GM18519 (cell line): ENCODE data around the gene FAF2.
"Not testable (repeated sequence)": the region's sequence is repeated elsewhere in the genome, so short reads cannot be mapped to it uniquely, and the experiment has no call there.

ENCODE experiments used
- ATAC-seq: cut with Tn5 transposase; IDR thresholded peaks from one replicate; pipeline ENCODE4 v1.9.1; 2021; ENCODE audit warnings: mild to moderate bottlenecking, moderate library complexity; ENCODE audit not compliant: unreplicated experiment, low FRiP score

Gene FAF2

DNA sequence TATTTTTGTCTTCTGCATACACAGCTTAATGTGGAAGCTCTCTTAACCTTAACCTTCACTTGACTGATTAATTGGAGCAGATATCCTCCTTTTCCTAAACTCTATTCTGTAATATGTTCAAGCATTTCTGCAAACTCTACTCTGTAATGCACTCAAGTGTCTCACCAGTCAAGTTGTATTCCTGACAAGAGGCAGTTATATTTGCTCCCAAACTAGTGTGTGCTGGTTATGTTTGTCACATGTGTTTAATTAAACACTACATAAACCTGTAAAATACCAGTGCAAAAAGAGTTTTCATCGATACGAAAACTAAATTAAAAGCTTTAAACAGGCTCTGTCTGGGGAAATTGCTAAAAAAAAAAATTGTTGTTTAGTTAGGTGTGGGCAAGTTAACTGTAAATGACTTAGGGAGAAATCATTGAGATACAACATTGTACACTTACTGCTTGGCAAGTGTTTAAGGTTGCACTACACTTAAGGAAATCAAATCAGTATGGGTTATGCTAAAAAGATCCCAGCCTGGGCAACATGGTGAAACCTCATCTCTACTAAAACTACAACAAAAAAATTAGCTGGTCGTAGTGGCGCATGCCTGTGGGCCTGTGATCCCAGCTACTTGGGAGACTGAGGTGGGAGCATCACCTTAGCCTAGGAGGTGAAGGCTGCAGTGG, 6.7 kb downstream of the FAF2 start:
- ATAC-seq = no peak

DNA sequence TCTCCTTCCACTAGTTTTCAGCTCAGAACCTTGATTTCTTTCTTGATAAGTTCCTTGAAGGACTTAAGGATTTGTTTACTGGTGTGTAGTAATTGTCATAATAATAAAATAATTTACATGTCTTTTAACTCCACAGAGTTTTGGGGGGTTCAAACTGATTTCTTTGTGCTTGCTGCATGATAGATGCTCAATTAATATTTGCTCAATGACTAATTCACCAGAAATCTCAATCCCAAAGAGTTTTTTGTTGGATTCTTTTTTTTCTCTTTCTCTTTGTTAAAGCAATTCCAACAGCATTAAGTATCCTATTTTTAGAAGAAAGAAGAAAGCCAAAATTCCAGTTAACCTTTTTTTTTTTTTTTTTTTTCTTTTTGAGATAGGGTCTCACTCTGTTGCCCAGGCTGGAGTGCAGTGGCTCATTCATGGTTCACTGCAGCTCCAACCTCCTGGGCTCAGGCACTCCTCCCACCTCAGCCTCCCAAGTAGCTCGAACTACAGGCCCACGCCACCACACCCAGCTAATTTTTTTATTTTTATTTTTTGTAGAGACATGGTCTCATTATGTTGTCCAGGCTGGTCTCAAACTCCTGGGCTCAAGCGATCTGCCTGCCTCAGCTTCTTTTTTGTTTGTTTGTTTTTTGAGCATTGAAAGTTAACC, 10.8 kb downstream of the FAF2 start:
- no peak for ATAC-seq

DNA sequence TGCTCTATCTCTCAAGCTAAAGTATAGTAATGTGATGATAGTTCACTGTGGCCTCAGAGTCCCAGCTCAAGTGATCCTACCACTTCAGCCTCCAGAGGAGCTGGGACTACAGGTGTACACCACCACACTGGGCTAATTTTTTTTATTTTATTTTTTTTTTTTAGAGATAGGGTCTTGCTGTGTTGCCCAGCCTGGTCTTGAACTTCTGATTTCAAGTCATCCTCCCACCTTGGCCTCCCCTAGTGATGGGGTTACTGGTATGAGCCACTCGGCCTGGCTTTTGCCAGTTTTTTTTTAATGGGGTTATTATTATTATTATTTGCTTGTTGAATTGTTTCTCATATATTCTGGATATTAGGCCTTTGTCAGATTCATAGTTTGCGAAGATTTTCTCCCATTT, 13.2 kb downstream of the FAF2 start:
- ATAC-seq = no peak

DNA sequence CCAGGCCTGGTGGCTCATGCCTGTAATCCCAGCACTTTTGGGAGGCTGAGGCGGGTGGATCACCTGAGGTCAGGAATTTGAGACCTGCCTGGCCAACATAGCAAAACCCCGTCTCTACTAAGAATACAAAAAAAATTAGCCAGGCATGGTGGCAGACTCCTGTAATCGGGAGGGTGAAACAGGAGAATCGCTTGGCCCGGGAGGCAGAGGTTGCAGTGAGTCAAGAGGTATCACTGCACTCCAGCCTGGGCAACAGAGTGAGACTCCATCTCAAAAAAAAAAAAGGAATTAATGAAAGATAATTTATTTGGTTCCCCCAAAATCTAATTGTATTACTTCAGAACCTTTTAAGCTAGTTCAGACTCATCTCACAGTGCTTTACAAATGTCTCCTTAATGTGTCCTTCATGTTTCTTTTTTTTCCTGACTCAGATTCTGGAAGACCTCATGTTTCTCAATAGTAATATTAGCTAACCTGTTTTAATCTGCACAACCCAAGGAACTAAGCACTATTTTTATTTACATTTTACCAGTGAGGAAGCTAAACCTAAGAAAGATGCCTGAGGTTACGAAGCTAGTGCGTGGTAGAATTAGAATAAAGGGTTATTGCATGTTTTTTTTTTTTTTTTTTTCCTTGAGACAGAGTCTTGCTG, 15.1 kb downstream of the FAF2 start:
- no peak for ATAC-seq

DNA sequence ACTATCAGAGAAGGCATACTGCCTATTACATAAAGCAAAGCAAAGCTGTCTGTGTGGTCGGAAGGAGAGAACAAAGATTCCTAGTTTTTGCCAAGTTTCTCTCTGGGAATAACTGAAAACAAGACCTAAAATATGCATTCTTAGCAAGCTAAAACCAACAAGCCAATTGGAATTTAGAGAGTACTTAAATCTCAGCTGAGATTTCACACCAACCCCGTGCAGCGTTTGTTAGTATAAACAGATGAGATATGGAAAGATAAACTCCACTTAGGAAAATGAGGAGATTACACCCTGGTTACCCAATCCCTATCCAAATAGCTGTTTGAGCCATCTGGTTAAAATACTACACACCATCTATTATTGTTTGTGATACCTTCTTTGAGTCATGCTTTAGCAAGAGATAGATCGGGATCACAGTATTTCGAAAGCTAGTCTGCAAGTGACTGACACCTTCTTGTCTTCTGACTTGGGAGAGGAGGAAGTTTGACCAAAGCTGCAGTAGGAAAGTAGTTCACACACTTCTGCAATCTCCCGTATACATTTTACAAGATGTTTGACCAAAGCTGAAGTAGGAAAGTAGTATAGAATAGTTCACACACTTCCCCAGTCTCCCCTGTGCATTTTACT, 18.2 kb downstream of the FAF2 start:
- no peak for ATAC-seq

DNA sequence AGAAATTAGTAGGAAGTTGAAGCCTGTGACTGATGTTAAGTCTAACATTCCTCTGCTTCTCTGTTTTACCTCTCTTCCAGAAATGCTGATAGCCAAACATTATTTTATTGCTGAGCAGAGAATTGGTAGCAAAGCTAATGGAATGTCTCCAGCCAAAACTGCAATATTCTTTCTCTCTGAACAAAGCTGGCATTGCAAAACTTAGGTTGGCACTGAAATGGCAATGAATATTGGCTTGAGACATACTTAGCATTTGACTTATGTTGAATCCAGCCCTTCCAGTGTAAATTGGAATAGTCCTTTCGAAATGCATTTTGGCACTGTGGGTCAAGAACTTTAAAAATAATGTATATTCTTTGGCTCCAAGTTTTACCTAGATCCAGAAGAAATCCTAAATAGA, 21.1 kb downstream of the FAF2 start:
- ATAC-seq = no peak

DNA sequence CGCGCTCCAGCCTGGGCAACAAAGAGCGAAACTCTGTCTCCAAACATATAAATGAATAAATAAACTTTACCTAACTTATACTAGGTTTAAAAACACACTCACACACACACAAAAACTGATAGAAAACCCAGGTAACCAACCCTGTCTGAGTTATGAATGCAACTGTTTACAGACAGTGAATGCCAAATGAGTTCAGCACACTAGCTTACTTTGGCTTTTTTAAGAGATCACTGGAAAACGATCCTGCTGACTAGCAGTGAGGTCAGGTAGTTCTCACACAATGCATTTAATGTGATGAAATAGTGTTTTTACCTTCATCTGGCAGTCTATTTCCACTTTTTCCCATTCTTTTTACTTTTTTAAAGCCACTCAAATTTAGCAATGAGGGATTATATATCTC, 22.4 kb downstream of the FAF2 start:
- no peak for ATAC-seq

DNA sequence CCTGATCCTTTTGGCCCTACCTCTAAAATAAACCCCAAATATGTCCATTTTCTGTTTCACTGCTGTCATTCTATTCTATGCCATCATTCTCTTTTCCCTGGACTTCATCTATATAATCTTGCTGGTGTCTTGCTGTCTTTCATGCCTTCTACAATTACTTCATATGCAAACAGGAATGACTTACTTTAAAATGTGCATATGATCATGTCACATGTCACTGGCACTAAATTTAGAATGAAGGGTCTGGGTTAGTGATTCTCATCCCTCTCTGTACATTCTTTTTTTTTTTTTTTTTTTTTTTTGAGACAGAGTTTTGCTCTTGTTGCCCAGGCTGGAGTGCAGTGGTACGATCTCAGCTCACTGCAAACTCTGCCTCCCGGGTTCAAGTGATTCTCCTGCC, 22.9 kb downstream of the FAF2 start:
- no peak for ATAC-seq

DNA sequence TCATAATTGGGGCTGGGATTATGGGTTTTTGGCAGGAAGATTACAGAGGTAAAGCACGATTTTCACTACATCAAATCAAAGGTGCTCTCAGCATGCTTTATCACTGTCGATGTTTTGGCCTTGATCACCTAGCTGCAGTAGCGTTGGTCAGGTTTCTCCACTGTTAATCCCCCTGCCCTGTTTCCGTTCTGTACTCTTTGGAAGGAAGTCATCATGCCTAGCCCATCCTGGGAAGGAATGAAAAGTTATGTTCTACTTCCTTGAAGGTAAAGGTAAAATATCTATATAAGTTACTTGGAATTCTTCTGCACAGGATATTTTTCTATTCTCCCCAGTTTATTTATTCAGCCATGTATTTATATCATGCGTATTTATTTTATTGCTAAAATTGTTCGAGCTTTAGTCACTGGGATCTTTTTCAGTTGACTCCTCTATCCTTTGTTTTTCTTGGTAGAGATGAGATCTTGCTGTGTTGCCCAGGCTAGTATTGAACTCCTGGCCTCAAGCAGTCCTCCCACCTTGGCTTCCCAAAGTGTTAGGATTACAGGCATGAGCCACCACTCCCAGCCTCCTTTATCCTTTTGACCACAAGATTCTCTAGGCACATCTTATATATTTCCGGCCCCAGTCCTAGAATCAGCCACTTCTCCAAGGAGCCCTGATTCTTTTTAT, 25.3 kb downstream of the FAF2 start:
- ATAC-seq = no peak

DNA sequence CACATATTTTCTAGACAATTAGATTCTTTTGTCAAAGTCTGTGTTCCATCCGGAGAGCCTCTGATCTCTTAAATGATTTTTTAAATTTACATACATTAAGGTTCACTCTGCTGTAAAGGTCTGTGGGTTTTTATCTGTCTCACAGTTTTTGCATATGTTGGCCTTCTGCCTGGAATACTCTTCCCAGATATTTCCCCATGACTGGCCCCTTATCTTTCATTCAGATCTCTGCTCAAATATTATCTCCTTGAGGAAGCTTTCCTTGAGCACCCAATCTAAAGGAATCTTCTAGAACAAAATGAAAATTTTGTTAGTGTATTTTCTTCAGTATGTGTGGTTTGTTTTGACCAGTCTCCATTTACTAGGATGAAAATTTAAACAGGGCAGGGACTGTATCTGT, 26.3 kb downstream of the FAF2 start:
- no peak for ATAC-seq

DNA sequence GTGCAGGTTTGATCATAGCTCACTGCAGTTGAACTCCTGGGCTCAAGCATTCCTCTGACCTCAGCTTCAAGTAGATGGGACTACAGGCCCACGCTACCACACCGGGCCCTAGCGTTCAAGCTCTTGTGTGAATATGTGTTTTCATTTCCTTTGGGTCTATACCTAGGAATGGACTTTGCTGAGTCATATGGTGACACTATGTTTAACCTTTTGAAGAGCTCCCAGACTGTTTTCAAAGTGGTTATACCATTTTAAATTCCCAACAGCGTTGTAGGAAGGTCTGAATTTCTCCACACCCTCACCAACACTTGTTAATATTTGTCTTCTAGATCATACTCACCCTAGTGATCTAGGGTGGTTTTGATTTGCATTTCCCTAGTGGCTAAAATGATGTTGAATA, 33.5 kb downstream of the FAF2 start:
- no peak for ATAC-seq

DNA sequence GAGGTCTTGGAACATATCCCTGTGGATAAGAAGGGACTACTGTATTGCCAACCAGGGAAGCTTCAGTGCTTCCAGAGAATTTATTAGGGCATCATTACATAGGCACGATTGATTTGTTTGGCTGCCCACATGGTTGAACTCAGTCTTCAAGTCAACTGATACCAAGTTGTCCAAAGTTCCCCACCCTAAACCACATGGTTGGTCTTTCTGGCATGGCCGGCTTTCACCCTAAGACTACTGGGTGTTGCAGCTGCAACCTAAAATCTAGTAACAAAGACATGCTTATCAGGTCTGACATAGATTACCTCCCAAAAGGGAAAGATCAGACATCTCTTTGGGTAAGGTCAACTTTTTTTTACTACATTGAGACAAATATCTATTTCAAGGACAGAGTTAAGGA, 37.0 kb downstream of the FAF2 start:
- ATAC-seq = no peak

DNA sequence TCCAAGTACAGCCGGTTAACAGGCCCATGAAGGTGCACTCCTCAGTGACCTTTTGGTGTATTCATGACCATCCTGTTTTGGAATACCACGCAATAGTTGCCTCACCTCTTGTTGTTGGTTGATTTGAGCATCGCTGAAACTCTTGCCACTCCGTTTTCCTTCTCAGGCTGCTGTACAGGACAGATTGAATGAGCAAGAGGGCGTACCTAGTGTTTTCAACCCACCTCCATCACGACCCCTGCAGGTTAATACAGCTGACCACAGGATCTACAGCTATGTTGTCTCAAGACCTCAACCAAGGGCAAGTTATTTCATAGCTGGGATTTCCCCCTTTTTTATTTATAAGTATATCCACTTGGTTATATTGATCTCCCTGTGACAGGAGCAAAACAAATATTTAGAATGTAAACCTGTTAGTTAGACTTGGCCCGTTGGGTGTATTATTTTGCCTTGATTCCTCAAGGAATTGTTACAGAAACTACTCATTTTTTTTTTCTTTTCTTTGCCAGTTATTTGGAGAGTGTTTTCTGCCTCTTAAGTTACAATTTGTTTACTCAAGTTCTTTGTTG, 38.1 kb downstream of the FAF2 start:
- ATAC-seq = no peak

DNA sequence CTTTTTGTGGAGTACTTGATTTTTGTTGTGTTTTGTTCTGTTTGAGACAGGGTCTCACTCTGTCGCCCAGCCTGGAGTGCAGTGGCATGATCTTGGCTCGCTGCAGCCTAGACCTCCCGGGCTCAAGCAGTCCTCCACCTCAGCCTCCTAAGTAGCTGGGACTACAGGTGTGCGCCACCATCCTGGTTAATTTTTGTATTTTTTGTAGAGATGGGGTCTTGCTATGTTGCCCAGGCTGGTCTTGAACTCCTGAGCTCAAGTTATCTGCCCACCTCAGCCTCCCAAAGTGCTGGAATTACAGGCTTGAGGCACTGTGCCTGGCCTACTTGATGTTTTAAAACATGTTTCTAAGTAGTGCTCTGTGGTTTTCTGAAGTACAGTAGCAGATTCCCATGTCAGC, 39.0 kb downstream of the FAF2 start:
- ATAC-seq = not testable (repeated sequence)

DNA sequence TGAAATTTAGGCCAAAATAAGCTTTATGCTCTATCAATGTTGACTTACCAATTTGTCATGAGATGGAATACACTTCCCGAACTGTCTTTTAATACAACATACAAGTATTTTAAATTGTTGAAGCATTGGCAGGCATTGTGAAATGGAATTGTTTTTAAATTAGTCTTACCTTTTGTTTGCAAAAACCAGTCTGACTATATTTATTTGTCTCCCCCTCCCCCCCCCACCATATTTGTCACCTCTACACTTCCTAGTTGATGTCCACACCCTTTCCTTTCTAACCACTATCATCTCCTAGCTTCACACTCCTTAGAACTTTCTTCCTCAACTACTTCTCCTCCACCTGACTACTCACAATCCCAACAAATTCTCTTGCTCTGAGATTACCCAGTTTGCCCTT, 40.9 kb downstream of the FAF2 start:
- ATAC-seq = no peak

DNA sequence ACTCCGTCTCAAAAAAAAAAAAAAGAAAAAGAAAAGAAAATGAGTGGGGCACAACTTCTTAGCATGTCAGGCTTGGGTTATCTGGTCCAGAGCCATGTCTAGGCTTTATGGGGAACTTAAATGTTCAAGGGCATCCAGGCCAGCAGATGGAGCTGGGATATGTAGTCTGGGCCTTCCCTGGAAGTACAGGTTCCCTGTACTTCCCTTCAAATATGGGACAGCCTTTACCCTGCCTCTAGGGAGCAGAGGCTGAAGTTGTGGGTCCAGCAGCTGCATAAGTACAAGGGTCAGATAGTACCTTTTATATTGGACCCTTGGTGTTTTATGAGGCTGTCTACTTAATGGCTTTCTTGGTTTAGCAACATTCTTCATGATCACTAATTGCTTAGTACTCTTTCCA, 42.1 kb downstream of the FAF2 start:
- ATAC-seq = no peak

DNA sequence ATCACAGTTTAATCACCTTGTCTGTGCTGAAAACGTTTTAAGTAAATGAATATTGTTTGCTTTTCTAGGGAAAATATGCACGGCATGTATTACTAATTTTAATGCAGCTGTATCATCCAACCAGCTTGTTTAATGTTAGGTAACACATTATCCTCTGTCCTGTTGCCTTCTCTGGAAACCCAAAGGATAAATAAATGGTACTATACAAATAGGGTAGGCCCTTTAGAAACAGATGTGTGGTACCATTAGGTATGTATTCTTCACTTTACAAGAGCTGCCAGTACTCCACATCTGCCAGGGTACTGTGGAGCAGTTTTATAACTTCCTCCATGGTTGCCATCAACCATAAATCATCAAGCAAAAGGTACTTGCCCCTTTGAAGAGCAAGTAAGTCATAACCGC, 42.9 kb downstream of the FAF2 start:
- ATAC-seq = no peak

DNA sequence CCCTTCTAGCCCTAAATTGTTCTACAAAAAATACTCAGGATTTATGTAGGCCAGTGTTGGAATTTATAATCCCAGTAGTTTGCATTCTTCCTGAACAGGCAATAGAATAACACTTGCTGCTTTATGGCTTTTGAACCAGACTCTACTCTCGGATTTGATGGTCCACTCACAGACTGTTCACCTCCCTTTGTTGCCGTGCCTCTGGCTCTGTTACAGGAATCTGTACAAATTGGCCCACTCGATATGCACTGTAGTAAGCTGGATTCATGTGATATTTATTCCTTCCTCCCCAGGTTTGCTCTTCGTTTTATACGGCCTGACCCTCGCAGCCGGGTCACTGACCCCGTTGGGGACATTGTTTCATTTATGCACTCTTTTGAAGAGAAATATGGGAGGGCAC, 43.7 kb downstream of the FAF2 start:
- ATAC-seq = no peak

DNA sequence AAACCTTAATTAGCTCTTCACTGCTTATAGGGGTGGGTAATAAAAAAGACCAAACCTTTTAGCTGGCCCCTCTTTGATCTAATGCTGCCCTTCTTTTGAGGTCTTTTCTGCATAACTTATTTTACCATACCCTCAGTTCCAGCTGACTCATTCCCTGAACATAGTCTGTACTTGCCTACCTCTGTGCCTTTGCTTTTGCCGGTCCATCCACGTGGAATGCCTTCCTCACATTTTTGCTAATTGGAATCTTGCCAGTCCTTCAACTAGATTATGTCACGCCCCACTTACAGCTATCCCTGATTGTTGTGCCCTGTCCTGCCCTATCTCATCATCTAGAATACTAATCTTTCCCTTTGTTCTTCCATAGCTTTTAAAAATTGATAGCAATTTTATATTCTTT, 44.2 kb downstream of the FAF2 start:
- no peak for ATAC-seq

DNA sequence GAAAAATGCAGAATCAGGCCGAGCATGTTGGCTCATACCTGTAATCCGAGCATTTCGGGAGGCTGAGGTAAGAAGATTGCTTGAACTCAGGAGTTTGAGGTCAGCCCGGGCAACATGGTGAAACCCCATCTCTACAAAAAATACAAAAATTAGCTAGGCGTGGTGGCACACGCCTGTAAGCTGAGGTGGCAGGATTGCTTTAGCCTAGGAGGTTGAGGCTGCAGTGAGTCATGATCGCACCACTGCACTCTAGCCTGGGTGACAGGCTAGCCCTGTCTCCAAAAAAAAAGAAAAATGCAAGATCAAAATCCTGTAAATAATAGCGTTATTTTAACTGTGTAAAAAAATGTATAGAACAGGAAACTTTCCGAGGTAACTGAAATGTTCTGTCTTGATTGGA, 49.7 kb downstream of the FAF2 start:
- no peak for ATAC-seq

DNA sequence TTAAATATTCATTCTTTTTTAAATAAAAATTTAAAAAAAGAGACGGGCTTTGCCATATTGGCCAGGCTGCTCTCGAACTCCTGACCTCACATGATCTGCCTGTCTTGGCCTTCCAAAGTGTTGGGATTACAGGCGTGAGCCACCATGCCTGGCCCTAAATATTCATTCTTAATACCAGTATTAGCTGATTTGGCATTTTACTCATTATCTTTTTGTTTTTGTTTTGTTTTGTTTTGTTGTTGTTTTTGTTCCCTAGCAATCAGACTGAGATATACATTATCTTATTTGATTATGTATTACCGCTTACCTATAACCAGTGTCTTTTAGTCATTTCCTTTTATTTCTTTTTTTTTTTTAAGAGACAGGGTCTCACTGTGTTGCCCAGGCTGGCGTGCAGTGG, 51.1 kb downstream of the FAF2 start:
- ATAC-seq = no peak
